HG02759 (cell line): ENCODE measurements around the gene MPPE1.
"Not testable (repeated sequence)": the region's sequence is repeated elsewhere in the genome, so short reads cannot be mapped to it uniquely, and the experiment has no call there.

Experiments used
- ATAC-seq: cut with Tn5 transposase; IDR thresholded peaks from one replicate; pipeline ENCODE4 v1.9.1; 2021; ENCODE audit warnings: mild to moderate bottlenecking, moderate library complexity; ENCODE audit not compliant: unreplicated experiment

Gene MPPE1

DNA sequence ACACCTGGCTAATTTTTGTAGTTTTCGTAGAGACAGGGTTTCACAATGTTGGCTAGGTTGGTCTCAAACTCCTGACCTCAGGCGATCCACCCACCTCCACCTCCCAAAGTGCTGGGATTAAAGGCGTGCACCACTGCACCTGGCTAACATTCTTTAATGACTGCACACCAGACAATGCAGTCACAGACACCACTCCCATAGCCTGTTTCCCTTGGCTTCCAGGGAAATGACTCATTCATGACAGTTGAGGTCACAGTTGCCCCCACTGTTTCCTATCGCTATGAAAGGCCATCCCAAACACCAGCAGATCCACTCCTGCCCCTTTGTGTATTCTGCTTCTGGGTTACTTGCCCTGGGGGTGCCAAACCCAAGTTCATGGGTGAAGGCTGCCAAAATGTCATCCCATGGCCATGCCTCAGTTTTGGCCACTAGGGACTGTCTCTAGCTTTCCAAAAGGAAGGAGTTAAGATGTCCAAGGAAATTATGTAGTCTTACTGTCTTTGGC is 48.2 kb downstream of the MPPE1 start:
- ATAC-seq = no peak

DNA sequence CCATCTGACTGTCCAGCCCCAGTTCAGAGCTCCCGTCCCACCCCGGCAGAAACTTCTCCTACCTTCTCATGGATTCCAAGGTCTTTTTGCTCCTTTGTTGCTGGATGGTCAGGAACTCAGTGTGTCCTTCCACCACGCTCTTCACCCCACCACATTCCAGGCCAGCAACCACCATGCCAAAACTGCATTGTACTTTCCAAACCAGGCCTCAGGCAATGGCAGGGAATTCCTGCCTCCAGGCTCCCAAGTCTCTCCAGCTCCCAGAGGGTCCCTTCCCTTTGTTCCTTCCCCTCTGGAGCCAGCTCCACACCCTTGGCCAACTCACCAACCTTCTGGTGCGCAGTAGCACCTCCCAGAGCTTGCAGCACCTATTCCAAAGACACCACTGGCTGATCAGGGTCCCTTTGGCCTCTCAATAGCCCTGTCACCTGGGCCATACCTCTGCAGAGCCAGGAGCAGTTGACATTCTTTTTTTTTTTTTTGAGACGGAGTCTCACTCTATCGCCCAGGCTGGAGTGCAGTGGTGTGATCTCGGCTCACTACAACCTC is 48.8 kb downstream of the MPPE1 start:
- ATAC-seq = no peak

DNA sequence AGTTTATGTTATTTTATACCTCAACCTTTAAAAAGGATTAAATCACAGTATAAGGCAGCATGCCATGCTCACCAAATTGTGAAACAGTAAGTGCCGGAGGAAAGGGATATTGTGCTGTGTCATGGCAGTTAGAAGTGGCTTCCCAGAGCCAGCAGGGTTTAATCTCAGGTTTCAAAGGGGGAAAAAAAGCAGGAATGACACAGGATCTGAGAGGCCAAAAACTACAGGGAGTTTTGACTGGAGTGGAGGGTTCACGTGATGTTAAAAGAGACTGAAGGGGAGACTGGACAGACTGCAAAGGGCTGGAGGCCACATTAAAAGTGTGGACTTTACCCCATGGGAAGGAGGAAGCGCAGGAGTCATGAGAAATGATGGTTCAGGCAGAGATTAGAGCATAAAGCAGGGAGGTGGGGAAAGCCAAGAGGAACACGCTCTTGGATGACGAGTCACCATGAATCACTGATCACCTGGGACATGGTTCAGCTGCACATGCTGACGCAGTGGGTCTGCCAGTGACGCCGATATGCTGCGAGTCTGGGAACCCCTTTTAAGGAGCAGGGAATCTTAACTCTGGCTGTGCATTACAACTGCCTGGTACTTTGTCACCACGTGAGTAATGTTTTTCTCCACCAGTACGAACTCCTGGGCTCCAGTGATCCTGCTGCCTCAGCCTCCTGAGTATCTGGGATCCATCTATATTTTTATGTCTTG is 50.8 kb downstream of the MPPE1 start:
- no peak for ATAC-seq

DNA sequence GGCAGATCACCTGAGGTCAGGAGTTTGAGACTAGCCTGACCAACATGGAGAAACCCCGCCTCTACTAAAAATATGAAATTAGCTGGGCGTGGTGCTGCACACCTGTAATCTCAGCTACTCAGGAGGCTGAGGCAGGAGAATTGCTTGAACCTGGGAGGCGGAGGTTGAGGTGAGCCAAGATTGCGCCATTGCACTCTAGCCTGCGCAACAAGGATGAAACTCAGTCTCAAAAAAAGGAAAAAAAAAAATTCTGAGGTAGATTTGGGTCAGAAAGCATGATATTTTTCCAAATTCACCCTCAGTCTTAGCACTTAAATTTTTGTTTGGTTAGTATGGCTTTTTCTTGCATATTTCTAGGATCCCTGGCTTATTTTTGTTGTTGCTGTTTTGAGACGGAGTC is 53.6 kb downstream of the MPPE1 start:
- ATAC-seq = not testable (repeated sequence)

DNA sequence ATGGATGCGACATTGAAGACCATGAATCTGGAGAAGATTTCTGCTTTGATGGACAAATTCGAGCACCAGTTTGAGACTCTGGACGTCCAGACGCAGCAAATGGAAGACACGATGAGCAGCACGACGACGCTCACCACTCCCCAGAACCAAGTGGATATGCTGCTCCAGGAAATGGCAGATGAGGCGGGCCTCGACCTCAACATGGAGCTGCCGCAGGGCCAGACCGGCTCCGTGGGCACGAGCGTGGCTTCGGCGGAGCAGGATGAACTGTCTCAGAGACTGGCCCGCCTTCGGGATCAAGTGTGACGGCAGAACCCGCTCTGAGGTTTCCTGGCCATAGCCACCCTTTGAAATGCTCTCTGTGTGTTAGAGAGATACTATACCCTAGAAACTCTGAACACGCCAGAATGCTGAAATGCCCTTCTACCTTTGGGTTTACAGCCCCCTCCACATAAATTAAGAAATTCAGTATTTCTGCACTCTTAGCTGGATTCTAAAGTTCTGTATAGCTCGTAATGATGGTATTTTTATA is 56.2 kb downstream of the MPPE1 start:
- ATAC-seq = peak; percentile 17

DNA sequence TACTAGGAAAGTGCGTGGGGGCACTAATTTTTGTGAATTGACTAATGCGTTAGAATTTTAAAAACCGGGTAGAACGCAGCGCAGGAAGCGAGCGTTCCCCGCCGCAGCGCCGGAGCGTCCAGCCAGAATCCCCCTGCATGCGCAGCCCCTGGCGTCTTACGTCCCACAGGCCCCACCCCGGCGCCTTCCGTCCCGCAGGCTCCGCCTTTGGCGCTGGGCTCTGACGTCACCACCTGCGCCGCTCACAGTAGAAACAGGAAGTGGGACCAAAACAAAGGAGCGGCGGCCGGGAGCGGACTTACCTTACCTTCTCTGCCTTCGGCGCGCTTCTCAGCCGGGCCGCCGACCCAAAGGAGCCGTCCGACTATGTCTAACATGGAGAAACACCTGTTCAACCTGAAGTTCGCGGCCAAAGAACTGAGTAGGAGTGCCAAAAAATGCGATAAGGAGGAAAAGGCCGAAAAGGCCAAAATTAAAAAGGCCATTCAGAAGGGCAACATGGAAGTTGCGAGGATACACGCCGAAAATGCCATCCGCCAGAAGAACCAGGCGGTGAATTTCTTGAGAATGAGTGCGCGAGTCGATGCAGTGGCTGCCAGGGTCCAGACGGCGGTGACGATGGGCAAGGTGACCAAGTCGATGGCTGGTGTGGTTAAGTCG is 56.8 kb downstream of the MPPE1 start, which contains the start of gene CHMP1B:
TSS of gene CHMP1B (plus strand) at position 268 of the 660 bp plus-strand sequence. CDS start at position 367, 99 bp downstream.
- ATAC-seq = peak; percentile 98

DNA sequence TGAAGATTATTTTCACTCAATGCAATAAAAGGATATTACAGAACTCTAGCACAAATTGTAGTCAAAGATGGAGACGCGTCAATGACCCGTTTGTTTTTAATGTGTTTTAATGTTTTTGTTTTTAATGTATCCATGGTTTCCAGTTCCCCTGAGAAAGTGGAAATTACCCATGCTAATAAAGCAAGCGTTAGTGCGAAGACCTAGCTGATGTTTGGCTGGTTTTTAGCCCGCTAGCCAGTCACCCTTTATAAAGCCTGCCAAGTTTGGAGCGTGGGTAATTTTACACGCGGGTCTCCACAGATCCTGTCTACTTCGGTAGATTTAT is 57.3 kb downstream of the MPPE1 start:
- peak; percentile 30 for ATAC-seq

DNA sequence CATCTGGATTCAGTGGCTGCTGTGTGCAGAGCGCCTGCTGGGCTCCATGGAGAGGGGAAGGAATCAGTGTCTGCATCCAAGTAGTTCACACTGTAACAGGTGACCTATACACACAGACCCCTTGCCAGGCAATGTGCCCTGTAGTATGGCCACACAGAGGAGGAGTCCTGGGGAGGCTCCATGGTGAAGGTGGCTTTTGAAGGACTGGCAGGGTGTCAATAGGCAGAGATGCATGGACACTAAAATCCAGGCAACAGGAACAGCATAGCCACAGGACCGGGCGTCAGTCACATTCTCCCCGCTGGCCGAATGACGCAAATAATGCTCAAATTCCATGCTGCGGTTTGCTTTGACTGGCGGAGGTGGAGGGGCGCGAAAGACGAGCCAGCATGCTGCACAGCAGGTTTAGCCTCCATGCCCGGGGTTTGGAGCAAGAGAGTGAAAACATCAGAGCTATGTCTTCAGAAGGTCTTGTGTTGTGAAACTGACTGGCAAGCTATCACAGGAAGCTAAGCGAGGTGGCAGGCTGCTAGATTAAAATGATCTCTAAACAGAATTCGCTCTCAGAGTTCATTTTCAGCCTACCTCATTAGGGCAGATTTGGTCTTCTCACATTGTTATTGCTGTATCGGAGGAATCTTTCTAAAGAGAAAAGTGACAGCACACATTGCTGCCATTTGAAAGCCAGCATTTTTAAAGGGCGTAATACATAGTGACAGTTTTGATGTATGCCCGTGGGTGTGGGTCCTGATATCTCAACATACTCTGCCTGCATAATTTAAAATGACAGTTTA is 58.1 kb downstream of the MPPE1 start:
- no peak for ATAC-seq

DNA sequence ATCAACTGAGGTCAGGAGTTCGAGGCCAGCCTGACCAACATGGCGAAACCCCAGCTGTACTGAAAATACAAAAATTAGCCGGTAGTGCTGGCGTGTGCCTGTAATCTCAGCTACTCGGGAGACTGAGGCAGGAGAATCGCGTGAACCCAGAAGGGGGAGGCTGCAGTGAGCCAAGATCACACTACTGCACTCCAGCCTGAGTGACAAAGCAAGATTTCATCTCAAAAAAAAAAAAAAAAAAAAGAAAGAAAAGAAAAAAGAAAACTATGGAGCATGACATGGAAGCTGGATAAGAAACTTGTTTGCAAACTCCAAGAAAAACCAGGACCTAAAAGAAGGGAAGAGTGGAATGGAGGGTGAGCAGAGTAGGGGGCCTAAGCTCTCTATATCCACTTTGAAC is 58.8 kb downstream of the MPPE1 start:
- no peak for ATAC-seq

DNA sequence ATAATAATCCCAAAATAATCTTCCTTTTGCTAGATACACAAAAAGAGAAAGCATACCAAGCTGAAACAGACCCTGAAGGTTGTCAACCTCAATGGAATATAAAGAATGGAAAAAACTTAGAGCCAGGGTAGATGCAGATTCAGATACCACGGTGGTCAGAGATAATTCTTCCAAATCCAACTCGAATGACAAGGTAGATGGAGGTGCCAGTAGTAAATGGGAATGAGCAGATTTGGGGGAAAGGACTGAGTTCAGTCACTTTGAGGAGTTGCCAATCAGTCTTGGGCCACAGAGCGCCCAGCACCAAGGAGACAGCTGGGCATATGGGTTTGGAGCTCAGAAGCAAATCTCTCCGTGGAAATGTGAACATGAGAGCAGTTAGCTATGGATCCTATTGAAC is 60.3 kb downstream of the MPPE1 start:
- no peak for ATAC-seq

DNA sequence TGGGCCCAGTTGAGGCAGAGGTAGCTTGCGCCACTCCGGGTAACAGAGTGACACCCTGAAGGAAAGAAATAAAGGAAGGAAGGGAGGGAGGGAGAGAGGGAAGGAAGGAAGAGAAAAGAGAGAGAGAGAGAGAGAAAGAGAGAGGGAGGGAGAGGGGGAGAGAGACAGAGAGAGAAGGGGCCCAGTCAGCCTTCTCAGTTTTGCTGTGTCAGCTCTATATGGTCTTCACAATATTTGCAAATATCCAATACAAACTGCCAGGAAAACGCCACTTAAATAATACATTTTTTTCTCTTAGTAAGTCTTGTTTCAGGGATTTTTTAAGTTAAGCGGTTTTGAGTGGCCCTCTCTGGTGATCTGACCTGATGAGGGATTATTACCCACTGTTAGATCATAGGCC is 62.5 kb downstream of the MPPE1 start:
- no peak for ATAC-seq

DNA sequence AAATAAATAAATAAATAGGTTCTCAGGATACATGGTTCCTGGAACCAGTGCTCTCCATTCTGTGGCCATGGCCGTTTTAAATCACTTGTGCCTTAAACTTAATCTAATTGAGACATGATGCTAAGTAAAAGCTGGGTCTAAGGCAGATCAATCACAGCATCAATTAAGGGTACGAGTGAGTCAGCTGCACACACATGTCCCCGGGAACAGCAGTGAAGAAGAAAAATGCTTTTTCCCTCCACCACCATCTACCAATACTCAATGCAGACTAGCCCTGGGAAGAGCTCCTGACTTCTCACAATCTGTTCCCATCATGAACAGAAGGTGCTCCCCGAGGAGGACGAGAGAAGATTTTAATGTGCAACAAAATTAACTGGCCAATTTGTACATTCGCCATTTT is 63.7 kb downstream of the MPPE1 start:
- ATAC-seq = no peak

DNA sequence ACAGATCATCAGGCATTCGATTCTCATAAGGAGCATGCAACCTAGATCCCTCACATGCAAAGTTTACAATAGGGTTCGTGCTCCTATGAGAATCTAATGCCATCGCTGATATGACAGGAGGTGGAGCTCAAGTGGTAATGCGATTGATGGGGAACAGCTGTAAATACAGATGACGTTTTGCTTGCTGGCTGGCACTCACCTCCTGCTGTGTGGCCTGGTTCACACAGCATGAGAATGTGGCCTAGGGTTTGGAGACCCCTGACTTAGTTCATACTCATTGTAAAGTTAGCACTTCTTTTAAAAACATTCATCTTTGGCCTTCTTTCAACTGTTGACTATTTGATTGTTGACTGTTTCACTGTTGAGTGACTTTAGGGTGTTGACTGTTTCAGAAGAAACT is 65.6 kb downstream of the MPPE1 start:
- no peak for ATAC-seq

DNA sequence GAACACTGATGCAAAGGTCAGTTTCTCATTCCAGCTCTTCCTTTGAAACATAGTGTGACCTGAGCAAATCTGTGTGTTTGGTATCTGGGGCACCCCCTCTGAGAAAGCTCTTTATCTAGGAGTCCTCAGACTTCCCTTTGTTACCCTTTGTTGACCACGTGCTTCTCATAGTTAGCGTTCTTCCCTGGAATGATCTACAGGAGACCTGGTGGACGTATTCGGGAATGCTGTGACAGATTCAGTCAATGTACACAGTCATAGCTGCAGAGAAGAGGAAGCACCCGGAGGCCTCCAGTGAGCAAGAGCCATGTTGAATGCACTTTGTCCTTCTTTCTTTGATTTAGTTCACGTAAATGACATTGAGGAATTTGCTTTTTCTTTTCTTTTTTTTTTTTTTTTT is 67.6 kb downstream of the MPPE1 start:
- no peak for ATAC-seq

DNA sequence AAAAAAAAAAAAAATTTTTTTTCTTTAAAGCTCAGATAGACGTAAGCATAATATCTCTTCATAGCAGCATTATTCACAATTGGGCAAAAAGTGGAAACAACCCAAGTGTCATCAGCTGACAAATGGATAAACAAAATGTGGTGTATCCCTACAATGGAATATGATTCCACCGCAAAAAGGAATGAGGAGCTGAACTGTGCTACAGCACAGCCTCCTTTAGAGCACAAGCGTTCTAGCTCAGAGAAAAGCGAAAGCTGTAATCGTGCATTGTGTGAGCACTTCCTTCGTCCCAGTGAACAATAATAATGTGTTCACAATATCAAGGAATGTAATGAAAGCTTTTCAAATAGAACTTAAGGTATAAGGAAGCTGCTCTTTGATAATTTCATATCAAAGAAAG is 68.6 kb downstream of the MPPE1 start:
- no peak for ATAC-seq

DNA sequence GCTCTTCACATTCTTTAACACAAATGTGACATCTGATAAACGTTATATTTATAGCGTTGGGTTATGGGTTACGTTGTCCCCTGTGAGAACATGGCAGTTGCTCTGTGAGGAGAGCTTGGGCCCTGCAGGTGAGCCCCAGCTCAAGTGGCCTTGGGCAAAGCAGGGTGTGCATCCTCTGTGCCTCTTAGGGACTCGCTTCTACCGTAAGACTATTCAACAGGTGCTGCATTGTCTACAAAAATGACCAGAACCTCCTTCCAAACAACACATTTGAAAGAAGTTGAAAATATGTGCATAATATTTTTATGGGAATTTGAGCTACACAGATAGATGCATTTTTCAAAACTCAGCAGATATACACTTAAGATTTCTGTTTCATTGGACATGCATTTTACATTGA is 73.3 kb downstream of the MPPE1 start:
- ATAC-seq = no peak
